ENCODE data around the gene RAB13.

Gene RAB13

DNA sequence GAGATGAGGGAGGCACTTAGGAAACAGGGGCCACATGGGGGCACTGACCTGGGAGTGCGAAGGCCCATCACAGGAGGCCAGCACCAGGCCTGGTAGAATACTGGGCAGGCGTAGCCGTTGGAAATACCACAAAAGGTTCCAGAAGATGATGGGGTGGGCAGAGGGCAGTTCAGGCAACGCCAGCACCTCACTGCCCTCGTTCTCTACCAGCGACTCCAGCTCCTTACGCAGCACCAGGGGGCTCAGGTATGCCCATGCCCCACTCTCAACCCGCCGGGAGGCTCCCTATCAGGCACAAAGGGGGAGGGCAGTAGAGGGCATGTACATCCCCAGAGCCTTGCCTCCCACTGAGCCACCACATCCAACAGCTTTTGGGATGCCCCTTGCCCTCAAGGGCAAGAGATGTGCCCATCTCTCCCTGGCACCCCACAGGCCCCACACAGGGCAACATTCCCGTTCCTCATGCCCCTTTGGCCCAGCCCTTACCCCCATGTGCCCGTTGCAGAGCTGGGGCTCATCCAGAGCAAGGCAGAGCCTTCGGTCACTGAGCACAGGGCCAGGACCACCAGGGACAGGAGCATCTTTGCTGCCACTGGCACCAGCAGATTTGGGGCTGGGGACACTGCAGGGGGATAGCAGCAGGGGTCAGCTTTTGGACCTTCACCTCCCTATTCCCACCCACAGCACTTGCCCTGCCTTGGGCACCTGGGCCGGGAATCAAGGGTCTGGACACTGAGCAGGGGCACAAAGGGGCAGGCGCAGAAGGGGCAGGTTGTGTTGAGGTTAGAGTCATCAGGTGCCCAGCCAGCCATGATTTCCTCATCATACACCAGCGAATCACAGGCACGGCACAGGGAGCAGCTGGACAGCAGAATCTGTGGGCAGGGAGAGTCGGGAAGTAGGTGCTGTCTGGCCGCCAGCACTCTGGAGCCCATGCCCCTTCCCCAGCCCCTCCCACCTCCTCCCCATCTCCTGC, 53.7 kb downstream of the RAB13 start:
- DNase-seq, result no peak

Measured in Kasumi-1 (cell line).